Spleen (tissue), 11 donors: ENCODE data around the gene CASP8AP2. TPM values are rescaled to one million over a fixed set of nuclear protein-coding genes. Genes with fewer than 3 reads are reported as not detected.

Source experiments
- DNase-seq: peaks from one replicate; pipeline ENCODE4 v3.0.0-alpha.2; 2020
- H3K27ac ChIP-seq, 8 donors: fragments of 200-600 bp; sonication (generic) in 7 of 8; 1 replicate in 4 of 8; 2 replicates in 4 of 8; pipeline versions ENCODE4 v1.5.0 to v1.8.0; 2016 to 2021; ENCODE audit warnings: inconsistent platforms in 4 of 8, mild to moderate bottlenecking in 4 of 8, moderate library complexity in 1 of 8
- H3K27me3 ChIP-seq, 7 donors: fragments of 200-600 bp; sonication (generic) in 6 of 7; replicated peaks in 1 of 7; 1 replicate in 4 of 7; 2 replicates in 3 of 7; pipeline versions ENCODE4 v1.5.0 to v1.8.0; 2016 to 2021; ENCODE audit warnings: inconsistent platforms in 3 of 7, mild to moderate bottlenecking in 1 of 7
- H3K36me3 ChIP-seq, 6 donors: fragments of 200-600 bp; sonication (generic) in 5 of 6; 1 replicate in 4 of 6; 2 replicates in 2 of 6; pipeline versions ENCODE4 v1.5.0 to v1.8.0; 2016 to 2021; ENCODE audit warnings: inconsistent platforms in 2 of 6
- H3K4me1 ChIP-seq, 6 donors: fragments of 200-600 bp; sonication (generic) in 5 of 6; 1 replicate in 3 of 6; 2 replicates in 3 of 6; pipeline versions ENCODE4 v1.5.0 to v1.8.0; 2016 to 2021; ENCODE audit warnings: inconsistent platforms in 3 of 6
- H3K4me3 ChIP-seq, 8 donors: fragments of 200-600 bp; sonication (generic) in 7 of 8; 1 replicate in 4 of 8; 2 replicates in 4 of 8; pipeline versions ENCODE4 v1.5.0 to v1.8.0; 2016 to 2021; ENCODE audit warnings: inconsistent platforms in 4 of 8, mild to moderate bottlenecking in 4 of 8, moderate library complexity in 2 of 8
- H3K9me3 ChIP-seq, 8 donors: fragments of 200-600 bp; sonication (generic) in 7 of 8; 1 replicate in 4 of 8; 2 replicates in 4 of 8; pipeline versions ENCODE4 v1.5.0 to v1.8.0; 2016 to 2021; ENCODE audit warnings: inconsistent platforms in 4 of 8
- POLR2A ChIP-seq, 3 donors: fragments of 450-650 bp; IDR thresholded peaks; one replicate each; pipeline ENCODE4 v1.5.1; 2017; ENCODE audit warnings: antibody characterized with exemption in 3 of 3, mild to moderate bottlenecking in 1 of 3
- POLR2AphosphoS5 ChIP-seq, 3 donors: sonication (generic); formaldehyde crosslinking; IDR thresholded peaks; one replicate each; pipeline ENCODE4 v1.5.1; 2017; ENCODE audit warnings: antibody characterized with exemption in 3 of 3
- WGBS, 5 donors: extraction: QIAGEN DNeasy Blood & Tissue Kit in 3 of 5; methylation state at CpG; one replicate each; pipeline versions ENCODE4 v1.1.5 to v1.1.7; 2013 to 2018; 5-methylcytosine and 5-hydroxymethylcytosine counted together
- intact Hi-C: fragments of 100-400 bp; cut with DNase I; formaldehyde crosslinking; loops from one replicate; pipeline ENCODE4 v1.15.0; 2023; ENCODE audit warnings: low total_unique reads
- polyA plus RNA-seq, 3 donors: library from polyadenylated mRNA; stranded (reverse); fragments of 200-250 nt; gene quantifications; one replicate each; pipeline ENCODE4 v1.2.1, GENCODE V29; 2013
- total RNA-seq, 7 donors: library from RNA; depleted of rRNA in 3 of 7; stranded (reverse); fragments of >200 nt in 3 of 7; fragmentation: NEBNext Ultra II Directional in 4 of 7; extraction: Animal tissue kit (Norgen Biotek cat#: 25700) in 4 of 7; gene quantifications; one replicate each; pipeline versions ENCODE4 v1.1.0 to v1.2.1, GENCODE V29; 2016 to 2021
- TF ChIP-seq, protein P1 (sequence below), 11 experiments: fragments of 200-600 bp in 7 of 11; fragments of 450-650 bp in 4 of 11; sonication (generic) in 4 of 11; IDR thresholded peaks in 8 of 11; conservative IDR thresholded peaks in 3 of 11; 1 replicate in 7 of 11; 2 replicates in 4 of 11; pipeline versions ENCODE4 v1.4.0 to v1.8.0; 2016 to 2021; ENCODE audit warnings: antibody characterized with exemption in 11 of 11, inconsistent platforms in 4 of 11, mild to moderate bottlenecking in 1 of 11
- donor health status: healthy with polysubstance abuse.
- donor health status: DM: no; HTN: no; CAD: no; lungs with moderate emphysema.
- donor health status: DM: no; HTN: no; CAD: no.
- donor health status: Bipolar disorder and iron deficiency.
- donor health status: healthy.
- donor health status: DM: no; HTN: no; CAD: no.
- donor health status: DM: yes; HTN: yes; CAD: no.

Gene CASP8AP2
- total and polyA plus RNA-seq, 10 donors: 6.1 to 27.8 (median 18.4) TPM

DNA sequence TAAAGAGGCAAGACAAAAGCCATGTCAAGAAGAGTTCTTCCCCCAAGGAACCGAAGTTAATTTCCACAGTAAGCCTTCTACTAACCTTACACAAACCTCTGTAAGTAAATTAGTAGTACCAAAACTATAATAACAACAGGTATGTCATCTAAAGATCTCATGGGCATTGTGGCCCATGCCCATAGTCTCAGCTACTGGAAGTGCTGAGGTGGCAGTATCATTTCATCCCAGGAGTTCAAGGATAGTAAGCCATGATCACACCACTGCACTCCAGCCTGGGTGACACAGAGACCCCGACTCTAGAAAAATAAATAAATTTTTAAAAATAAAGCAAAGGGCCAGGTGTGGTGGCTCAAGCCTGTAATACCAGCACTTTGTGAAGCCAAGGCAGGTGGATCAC, 39.3 kb upstream of the CASP8AP2 start:
- no peak for TF ChIP-seq POLR2A (IDR thresholded peaks at IDR 0.05)
- no peak for TF ChIP-seq POLR2AphosphoS5 (IDR thresholded peaks at IDR 0.05)
- no peak overlapping the region for H3K4me3 ChIP-seq
- DNase-seq: no peak
- no peak overlapping the region for H3K27ac ChIP-seq
- 93 to 100% (median 96%) methylated on average over 2 of the region's 2 CpGs for WGBS, 5 donors
- H3K27me3 ChIP-seq: no peaks in the 10 kb centered on the region
- H3K9me3 ChIP-seq: no peaks in the 10 kb centered on the region
- H3K4me1 ChIP-seq: peaks cover 0 to 22% (median 16%) of the 10 kb centered on the region in 6 donors
- intact Hi-C loops: no loop called here
- H3K36me3 ChIP-seq: peaks cover 0 to 99% (median 66%) of the 10 kb centered on the region in 6 donors

DNA sequence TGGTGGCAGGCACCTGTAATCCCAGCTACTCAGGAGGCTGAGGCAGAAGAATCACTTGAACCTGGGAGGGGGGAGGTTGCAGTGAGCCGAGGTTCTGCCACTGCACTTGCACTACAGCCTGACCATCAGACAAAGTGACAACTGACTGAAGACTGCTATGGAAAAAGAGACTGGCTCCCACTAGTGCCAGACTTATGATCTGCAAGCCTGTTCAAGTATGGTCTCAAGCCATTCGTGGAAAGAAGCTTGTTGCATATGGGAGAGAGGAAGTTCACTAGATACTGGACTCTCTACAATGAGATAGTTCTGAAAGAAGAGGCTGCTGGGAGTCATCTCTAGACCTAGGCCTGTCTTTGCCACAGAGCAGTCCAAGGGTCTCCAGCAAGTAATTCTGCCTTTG, 36.8 kb upstream of the CASP8AP2 start:
- no peak overlapping the region for H3K4me3 ChIP-seq
- peaks cover 0 to 92% (median 44%) of the 10 kb centered on the region in 6 donors for H3K36me3 ChIP-seq
- no peaks in the 10 kb centered on the region for H3K9me3 ChIP-seq
- no peak for DNase-seq
- TF ChIP-seq POLR2AphosphoS5 (IDR thresholded peaks at IDR 0.05) (no peak), POLR2A (IDR thresholded peaks at IDR 0.05) (no peak)
- TF ChIP-seq, protein P1, sequence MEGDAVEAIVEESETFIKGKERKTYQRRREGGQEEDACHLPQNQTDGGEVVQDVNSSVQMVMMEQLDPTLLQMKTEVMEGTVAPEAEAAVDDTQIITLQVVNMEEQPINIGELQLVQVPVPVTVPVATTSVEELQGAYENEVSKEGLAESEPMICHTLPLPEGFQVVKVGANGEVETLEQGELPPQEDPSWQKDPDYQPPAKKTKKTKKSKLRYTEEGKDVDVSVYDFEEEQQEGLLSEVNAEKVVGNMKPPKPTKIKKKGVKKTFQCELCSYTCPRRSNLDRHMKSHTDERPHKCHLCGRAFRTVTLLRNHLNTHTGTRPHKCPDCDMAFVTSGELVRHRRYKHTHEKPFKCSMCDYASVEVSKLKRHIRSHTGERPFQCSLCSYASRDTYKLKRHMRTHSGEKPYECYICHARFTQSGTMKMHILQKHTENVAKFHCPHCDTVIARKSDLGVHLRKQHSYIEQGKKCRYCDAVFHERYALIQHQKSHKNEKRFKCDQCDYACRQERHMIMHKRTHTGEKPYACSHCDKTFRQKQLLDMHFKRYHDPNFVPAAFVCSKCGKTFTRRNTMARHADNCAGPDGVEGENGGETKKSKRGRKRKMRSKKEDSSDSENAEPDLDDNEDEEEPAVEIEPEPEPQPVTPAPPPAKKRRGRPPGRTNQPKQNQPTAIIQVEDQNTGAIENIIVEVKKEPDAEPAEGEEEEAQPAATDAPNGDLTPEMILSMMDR (IDR thresholded peaks at IDR 0.05 in 8 of 11, conservative IDR thresholded peaks at IDR 0.05 in 3 of 11): peak in 2 of 11 experiments; percentile 36 to 39
- no peak overlapping the region for H3K27ac ChIP-seq
- 32 to 54% (median 38%) methylated on average over 2 of the region's 2 CpGs for WGBS, 5 donors
- no peaks in the 10 kb centered on the region for H3K27me3 ChIP-seq
- intact Hi-C loops: no loop called here
- H3K4me1 ChIP-seq: peaks cover 0 to 22% (median 16%) of the 10 kb centered on the region in 6 donors

DNA sequence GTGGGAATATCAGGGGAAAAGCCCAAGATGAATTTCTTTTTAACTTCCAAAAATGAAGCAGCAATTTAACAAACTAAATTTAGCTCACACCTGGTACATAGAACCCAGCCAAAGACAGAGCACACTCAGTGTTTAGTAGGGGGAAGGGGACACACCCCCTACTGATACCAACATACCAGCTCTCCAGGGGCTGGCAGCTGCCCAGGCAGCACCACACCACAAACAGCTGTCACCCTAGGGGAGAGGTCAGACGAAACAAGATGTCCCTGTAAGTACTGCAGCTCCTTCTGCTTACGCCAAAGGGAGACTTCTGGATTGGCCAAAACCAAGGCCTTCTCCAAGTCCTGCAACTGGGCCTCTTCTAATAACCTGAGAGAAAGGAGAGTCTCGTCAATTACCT, 36.1 kb upstream of the CASP8AP2 start:
- intact Hi-C loops: no loop called here
- Histone ChIP-seq H3K4me1 (peaks cover 0 to 22% (median 16%) of the 10 kb centered on the region in 6 donors), H3K36me3 (peaks cover 0 to 91% (median 37%) of the 10 kb centered on the region in 6 donors), H3K27ac (no peak overlapping the region), H3K27me3 (no peaks in the 10 kb centered on the region), H3K4me3 (no peak overlapping the region), H3K9me3 (no peaks in the 10 kb centered on the region)
- DNase-seq: no peak
- WGBS, 5 donors: 78 to 92% (median 82%) methylated on average over 3 of the region's 3 CpGs
- TF ChIP-seq POLR2AphosphoS5 (IDR thresholded peaks at IDR 0.05) (no peak), POLR2A (IDR thresholded peaks at IDR 0.05) (no peak)
- TF ChIP-seq, protein P1 (IDR thresholded peaks at IDR 0.05 in 8 of 11, conservative IDR thresholded peaks at IDR 0.05 in 3 of 11): no peak

DNA sequence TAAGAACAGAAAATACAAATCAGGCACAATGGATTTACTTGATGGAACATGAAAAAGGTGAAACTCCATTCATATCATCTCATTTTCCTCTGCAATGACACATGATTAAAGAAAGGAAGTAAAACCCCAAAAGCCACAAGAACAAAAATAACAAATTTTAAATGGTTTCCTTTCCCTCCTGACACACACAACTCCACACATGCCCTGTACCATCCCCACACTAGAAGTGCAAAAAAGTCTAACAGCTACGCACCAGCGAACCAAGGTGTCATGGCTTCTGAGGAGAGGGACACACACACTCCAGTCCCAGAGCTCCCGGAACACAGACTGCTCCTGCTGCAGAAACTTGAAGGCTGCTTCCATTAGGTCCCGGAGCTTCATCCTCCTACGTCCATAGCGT, 35.4 kb upstream of the CASP8AP2 start:
- DNase-seq: no peak
- TF ChIP-seq, protein P1 (IDR thresholded peaks at IDR 0.05 in 8 of 11, conservative IDR thresholded peaks at IDR 0.05 in 3 of 11): no peak
- no peak for TF ChIP-seq POLR2AphosphoS5 (IDR thresholded peaks at IDR 0.05)
- no peak for TF ChIP-seq POLR2A (IDR thresholded peaks at IDR 0.05)

More for the DNA sequence above, 35.4 kb upstream of the CASP8AP2 start:
- 56 to 73% (median 70%) methylated on average over 6 of the region's 6 CpGs for WGBS, 5 donors
- no peaks in the 10 kb centered on the region for H3K9me3 ChIP-seq
- intact Hi-C loops: no loop called here
- no peaks in the 10 kb centered on the region for H3K27me3 ChIP-seq
- H3K4me1 ChIP-seq: peaks cover 0 to 22% (median 16%) of the 10 kb centered on the region in 6 donors
- H3K27ac ChIP-seq: no peak overlapping the region
- no peak overlapping the region for H3K4me3 ChIP-seq
- H3K36me3 ChIP-seq: peaks cover 0 to 91% (median 34%) of the 10 kb centered on the region in 6 donors
